ENCODE data around the gene PAK5.

DNA sequence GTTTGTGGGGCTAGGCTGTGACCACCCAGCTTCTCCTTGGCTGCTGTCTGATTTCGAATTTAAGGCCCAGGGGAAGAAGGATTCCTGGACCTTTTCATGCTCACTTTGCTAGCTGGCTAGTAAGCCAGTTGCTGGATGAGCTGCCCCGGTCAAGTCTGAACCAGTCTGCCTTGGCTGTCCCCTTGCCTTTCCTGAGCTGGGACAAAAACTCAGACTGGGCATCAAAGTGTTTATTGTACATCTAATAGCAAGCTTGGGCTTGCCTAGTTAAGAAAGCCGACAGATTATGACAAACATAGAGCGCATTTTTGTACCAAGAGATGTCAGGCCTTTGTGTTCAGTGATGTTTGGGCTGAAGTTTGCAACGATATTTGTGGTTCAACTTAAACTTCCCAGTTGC lies 750 bp upstream of the PAK5 start:
- TF ChIP-seq, protein P1, sequence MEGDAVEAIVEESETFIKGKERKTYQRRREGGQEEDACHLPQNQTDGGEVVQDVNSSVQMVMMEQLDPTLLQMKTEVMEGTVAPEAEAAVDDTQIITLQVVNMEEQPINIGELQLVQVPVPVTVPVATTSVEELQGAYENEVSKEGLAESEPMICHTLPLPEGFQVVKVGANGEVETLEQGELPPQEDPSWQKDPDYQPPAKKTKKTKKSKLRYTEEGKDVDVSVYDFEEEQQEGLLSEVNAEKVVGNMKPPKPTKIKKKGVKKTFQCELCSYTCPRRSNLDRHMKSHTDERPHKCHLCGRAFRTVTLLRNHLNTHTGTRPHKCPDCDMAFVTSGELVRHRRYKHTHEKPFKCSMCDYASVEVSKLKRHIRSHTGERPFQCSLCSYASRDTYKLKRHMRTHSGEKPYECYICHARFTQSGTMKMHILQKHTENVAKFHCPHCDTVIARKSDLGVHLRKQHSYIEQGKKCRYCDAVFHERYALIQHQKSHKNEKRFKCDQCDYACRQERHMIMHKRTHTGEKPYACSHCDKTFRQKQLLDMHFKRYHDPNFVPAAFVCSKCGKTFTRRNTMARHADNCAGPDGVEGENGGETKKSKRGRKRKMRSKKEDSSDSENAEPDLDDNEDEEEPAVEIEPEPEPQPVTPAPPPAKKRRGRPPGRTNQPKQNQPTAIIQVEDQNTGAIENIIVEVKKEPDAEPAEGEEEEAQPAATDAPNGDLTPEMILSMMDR (conservative IDR thresholded peaks at IDR 0.05; ENCODE audit: low read depth in 2 of 2), result no peak
- TF ChIP-seq JUNB (IDR thresholded peaks at IDR 0.05; ENCODE audit: unreplicated experiment), result no peak
- TF ChIP-seq EZH2 (IDR thresholded peaks at IDR 0.05; ENCODE audit: low read depth, unreplicated experiment), result no peak
- TF ChIP-seq, protein P2, sequence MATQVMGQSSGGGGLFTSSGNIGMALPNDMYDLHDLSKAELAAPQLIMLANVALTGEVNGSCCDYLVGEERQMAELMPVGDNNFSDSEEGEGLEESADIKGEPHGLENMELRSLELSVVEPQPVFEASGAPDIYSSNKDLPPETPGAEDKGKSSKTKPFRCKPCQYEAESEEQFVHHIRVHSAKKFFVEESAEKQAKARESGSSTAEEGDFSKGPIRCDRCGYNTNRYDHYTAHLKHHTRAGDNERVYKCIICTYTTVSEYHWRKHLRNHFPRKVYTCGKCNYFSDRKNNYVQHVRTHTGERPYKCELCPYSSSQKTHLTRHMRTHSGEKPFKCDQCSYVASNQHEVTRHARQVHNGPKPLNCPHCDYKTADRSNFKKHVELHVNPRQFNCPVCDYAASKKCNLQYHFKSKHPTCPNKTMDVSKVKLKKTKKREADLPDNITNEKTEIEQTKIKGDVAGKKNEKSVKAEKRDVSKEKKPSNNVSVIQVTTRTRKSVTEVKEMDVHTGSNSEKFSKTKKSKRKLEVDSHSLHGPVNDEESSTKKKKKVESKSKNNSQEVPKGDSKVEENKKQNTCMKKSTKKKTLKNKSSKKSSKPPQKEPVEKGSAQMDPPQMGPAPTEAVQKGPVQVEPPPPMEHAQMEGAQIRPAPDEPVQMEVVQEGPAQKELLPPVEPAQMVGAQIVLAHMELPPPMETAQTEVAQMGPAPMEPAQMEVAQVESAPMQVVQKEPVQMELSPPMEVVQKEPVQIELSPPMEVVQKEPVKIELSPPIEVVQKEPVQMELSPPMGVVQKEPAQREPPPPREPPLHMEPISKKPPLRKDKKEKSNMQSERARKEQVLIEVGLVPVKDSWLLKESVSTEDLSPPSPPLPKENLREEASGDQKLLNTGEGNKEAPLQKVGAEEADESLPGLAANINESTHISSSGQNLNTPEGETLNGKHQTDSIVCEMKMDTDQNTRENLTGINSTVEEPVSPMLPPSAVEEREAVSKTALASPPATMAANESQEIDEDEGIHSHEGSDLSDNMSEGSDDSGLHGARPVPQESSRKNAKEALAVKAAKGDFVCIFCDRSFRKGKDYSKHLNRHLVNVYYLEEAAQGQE (IDR thresholded peaks at IDR 0.05; ENCODE audit: unreplicated experiment), result no peak
- TF ChIP-seq, protein P3, sequence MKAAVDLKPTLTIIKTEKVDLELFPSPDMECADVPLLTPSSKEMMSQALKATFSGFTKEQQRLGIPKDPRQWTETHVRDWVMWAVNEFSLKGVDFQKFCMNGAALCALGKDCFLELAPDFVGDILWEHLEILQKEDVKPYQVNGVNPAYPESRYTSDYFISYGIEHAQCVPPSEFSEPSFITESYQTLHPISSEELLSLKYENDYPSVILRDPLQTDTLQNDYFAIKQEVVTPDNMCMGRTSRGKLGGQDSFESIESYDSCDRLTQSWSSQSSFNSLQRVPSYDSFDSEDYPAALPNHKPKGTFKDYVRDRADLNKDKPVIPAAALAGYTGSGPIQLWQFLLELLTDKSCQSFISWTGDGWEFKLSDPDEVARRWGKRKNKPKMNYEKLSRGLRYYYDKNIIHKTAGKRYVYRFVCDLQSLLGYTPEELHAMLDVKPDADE (IDR thresholded peaks at IDR 0.05), result no peak
- no peak for TF ChIP-seq POLR2AphosphoS5 (IDR thresholded peaks at IDR 0.05; ENCODE audit: low read depth)
- TF ChIP-seq STAT1 (IDR thresholded peaks at IDR 0.05; ENCODE audit: unreplicated experiment), result no peak
- no peak for TF ChIP-seq CREB1 (CRISPR knock-in tag; IDR thresholded peaks at IDR 0.05; ENCODE audit: low read depth)
- TF ChIP-seq EZH2phosphoT487 (IDR thresholded peaks at IDR 0.05; ENCODE audit: unreplicated experiment), result no peak
- TF ChIP-seq, protein P4, sequence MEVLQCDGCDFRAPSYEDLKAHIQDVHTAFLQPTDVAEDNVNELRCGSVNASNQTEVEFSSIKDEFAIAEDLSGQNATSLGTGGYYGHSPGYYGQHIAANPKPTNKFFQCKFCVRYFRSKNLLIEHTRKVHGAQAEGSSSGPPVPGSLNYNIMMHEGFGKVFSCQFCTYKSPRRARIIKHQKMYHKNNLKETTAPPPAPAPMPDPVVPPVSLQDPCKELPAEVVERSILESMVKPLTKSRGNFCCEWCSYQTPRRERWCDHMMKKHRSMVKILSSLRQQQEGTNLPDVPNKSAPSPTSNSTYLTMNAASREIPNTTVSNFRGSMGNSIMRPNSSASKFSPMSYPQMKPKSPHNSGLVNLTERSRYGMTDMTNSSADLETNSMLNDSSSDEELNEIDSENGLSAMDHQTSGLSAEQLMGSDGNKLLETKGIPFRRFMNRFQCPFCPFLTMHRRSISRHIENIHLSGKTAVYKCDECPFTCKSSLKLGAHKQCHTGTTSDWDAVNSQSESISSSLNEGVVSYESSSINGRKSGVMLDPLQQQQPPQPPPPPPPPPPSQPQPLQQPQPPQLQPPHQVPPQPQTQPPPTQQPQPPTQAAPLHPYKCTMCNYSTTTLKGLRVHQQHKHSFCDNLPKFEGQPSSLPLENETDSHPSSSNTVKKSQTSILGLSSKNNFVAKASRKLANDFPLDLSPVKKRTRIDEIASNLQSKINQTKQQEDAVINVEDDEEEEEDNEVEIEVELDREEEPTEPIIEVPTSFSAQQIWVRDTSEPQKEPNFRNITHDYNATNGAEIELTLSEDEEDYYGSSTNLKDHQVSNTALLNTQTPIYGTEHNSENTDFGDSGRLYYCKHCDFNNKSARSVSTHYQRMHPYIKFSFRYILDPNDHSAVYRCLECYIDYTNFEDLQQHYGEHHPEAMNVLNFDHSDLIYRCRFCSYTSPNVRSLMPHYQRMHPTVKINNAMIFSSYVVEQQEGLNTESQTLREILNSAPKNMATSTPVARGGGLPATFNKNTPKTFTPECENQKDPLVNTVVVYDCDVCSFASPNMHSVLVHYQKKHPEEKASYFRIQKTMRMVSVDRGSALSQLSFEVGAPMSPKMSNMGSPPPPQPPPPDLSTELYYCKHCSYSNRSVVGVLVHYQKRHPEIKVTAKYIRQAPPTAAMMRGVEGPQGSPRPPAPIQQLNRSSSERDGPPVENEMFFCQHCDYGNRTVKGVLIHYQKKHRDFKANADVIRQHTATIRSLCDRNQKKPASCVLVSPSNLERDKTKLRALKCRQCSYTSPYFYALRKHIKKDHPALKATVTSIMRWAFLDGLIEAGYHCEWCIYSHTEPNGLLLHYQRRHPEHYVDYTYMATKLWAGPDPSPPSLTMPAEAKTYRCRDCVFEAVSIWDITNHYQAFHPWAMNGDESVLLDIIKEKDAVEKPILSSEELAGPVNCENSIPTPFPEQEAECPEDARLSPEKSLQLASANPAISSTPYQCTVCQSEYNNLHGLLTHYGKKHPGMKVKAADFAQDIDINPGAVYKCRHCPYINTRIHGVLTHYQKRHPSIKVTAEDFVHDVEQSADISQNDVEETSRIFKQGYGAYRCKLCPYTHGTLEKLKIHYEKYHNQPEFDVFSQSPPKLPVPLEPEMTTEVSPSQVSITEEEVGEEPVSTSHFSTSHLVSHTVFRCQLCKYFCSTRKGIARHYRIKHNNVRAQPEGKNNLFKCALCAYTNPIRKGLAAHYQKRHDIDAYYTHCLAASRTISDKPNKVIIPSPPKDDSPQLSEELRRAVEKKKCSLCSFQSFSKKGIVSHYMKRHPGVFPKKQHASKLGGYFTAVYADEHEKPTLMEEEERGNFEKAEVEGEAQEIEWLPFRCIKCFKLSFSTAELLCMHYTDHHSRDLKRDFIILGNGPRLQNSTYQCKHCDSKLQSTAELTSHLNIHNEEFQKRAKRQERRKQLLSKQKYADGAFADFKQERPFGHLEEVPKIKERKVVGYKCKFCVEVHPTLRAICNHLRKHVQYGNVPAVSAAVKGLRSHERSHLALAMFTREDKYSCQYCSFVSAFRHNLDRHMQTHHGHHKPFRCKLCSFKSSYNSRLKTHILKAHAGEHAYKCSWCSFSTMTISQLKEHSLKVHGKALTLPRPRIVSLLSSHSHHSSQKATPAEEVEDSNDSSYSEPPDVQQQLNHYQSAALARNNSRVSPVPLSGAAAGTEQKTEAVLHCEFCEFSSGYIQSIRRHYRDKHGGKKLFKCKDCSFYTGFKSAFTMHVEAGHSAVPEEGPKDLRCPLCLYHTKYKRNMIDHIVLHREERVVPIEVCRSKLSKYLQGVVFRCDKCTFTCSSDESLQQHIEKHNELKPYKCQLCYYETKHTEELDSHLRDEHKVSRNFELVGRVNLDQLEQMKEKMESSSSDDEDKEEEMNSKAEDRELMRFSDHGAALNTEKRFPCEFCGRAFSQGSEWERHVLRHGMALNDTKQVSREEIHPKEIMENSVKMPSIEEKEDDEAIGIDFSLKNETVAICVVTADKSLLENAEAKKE (CRISPR knock-in tag; IDR thresholded peaks at IDR 0.05), result no peak
- no peak for TF ChIP-seq ZNF114 (CRISPR knock-in tag; IDR thresholded peaks at IDR 0.05)
- no peak for TF ChIP-seq NANOG (IDR thresholded peaks at IDR 0.05; ENCODE audit: borderline replicate concordance)
